ENCODE measurements around the gene C22orf31. TPM values are rescaled to one million over a fixed set of nuclear protein-coding genes. Genes with fewer than 3 reads are reported as not detected.

The C22orf31 gene
- total RNA-seq, 1 experiment from 2014 or later, result not detected

GRCh38 chr22:29093501-29094300, 32.1 kb upstream of the C22orf31 start:
- Histone ChIP-seq H3K27me3 (ENCODE audit: control insufficient read depth, insufficient read depth, low read length) (no peaks in the 10 kb centered on the region), H3K9me3 (ENCODE audit: control insufficient read depth, insufficient read depth, low read depth, low read length) (no peaks in the 10 kb centered on the region), H3K4me3 (ENCODE audit: low read depth in 2 of 2, low read length in 2 of 2) (no peak overlapping the region), H3K27ac (ENCODE audit: low read length) (no peak overlapping the region), H3K4me1 (ENCODE audit: control insufficient read depth, insufficient read depth, low read length) (no peaks in the 10 kb centered on the region), H3K36me3 (ENCODE audit: control insufficient read depth, insufficient read depth, low read length) (no peaks in the 10 kb centered on the region; the same call in 1 of the 2 replicates)
- ChIA-PET POLR2A (interaction anchor here (0.6 kb wide), 1 partner anchor 31 kb away, joined by 3 read pairs; no protein-coding TSS in a partner anchor), CTCF (no interaction called here)
- ATAC-seq, result no peak
- intact Hi-C loops (cut with micrococcal nuclease; ENCODE audit: unreplicated experiment), result no loop called here
- in situ Hi-C loops (cut with HindIII; ENCODE audit: low pct_unique_long_range_greater_than_20kb, low sequenced_read_pairs), result no loop called here
- DNase-seq (ENCODE audit: low read depth, low spot score), result no peak
- TF ChIP-seq POLR2AphosphoS5 (IDR thresholded peaks at IDR 0.05; ENCODE audit: low read depth, low read length) (no peak), SIN3A (IDR thresholded peaks at IDR 0.05; ENCODE audit: borderline replicate concordance, insufficient read depth, low read depth, low read length) (no peak), REST (IDR thresholded peaks at IDR 0.05; ENCODE audit: insufficient read depth in 1 of 2, low read depth in 2 of 2, low read length in 1 of 2) (no peak), CTCF (IDR thresholded peaks at IDR 0.05) (no peak), TCF7L2 (IDR thresholded peaks at IDR 0.05; ENCODE audit: low read depth, low read length) (no peak)
- no TSS peak for BruUV-seq (replicated peaks)

GRCh38 chr22:29093030-29093429, 31.4 kb upstream of the C22orf31 start:
- TF ChIP-seq TCF7L2 (IDR thresholded peaks at IDR 0.05; ENCODE audit: low read depth, low read length) (no peak), POLR2AphosphoS5 (IDR thresholded peaks at IDR 0.05; ENCODE audit: low read depth, low read length) (no peak), REST (IDR thresholded peaks at IDR 0.05; ENCODE audit: insufficient read depth in 1 of 2, low read depth in 2 of 2, low read length in 1 of 2) (no peak), CTCF (IDR thresholded peaks at IDR 0.05) (no peak), SIN3A (IDR thresholded peaks at IDR 0.05; ENCODE audit: borderline replicate concordance, insufficient read depth, low read depth, low read length) (no peak)
- no peaks in the 10 kb centered on the region for H3K27me3 ChIP-seq (ENCODE audit: control insufficient read depth, insufficient read depth, low read length)
- CTCF ChIA-PET, result no interaction called here

More at GRCh38 chr22:29093030-29093429, 31.4 kb upstream of the C22orf31 start:
- ATAC-seq, result no peak
- no peaks in the 10 kb centered on the region for H3K36me3 ChIP-seq (ENCODE audit: control insufficient read depth, insufficient read depth, low read length)
- intact Hi-C loops (cut with micrococcal nuclease; ENCODE audit: unreplicated experiment), result no loop called here
- in situ Hi-C loops (cut with HindIII; ENCODE audit: low pct_unique_long_range_greater_than_20kb, low sequenced_read_pairs), result no loop called here
- no peak overlapping the region for H3K4me3 ChIP-seq (ENCODE audit: low read depth in 2 of 2, low read length in 2 of 2)
- no peaks in the 10 kb centered on the region for H3K4me1 ChIP-seq (ENCODE audit: control insufficient read depth, insufficient read depth, low read length)
- H3K9me3 ChIP-seq (ENCODE audit: control insufficient read depth, insufficient read depth, low read depth, low read length), result no peaks in the 10 kb centered on the region
- no peak overlapping the region for H3K27ac ChIP-seq (ENCODE audit: low read length)
- POLR2A ChIA-PET, result no interaction called here
- BruUV-seq (replicated peaks), result no TSS peak
- DNase-seq (ENCODE audit: low read depth, low spot score), result no peak

Data from Panc1 (cell line).